ENCODE results near the gene POU5F1.
"Not testable (repeated sequence)": the region's sequence is repeated elsewhere in the genome, so short reads cannot be mapped to it uniquely, and the experiment has no call there.

The POU5F1 gene

GRCh38 chr6:31170600-31170881, at the start of gene POU5F1:
POU5F1 (minus strand) TSS chr6:31170682; CDS start chr6:31170620, 62 bp downstream.
- no peak for DNase-seq (ENCODE audit: low spot score)

- no peak for DNase-seq (ENCODE audit: low spot score)
Measured at GRCh38 chr6:31216208-31216898, 45.9 kb upstream of the POU5F1 start.

GRCh38 chr6:31215216-31215615, 44.7 kb upstream of the POU5F1 start:
- not testable (repeated sequence) for DNase-seq (ENCODE audit: low spot score)

- no peak for DNase-seq (ENCODE audit: low spot score)
Measured at GRCh38 chr6:31214516-31214915, 44.0 kb upstream of the POU5F1 start.

GRCh38 chr6:31210741-31211532, 40.5 kb upstream of the POU5F1 start:
- no peak for DNase-seq (ENCODE audit: low spot score)

- DNase-seq (ENCODE audit: low spot score): no peak
Measured at GRCh38 chr6:31210123-31210522, 39.6 kb upstream of the POU5F1 start.

- no peak for DNase-seq (ENCODE audit: low spot score)
Measured at GRCh38 chr6:31209137-31209536, 38.7 kb upstream of the POU5F1 start.

- DNase-seq (ENCODE audit: low spot score): no peak
Measured at GRCh38 chr6:31208506-31208905, 38.0 kb upstream of the POU5F1 start.

- DNase-seq (ENCODE audit: low spot score): no peak
Measured at GRCh38 chr6:31205638-31206037, 35.2 kb upstream of the POU5F1 start.

GRCh38 chr6:31204751-31205145, 34.3 kb upstream of the POU5F1 start:
- DNase-seq (ENCODE audit: low spot score): peak; percentile 26

GRCh38 chr6:31203345-31203979, 33.0 kb upstream of the POU5F1 start:
- no peak for DNase-seq (ENCODE audit: low spot score)

- DNase-seq (ENCODE audit: low spot score): no peak
Measured at GRCh38 chr6:31202259-31203166, 32.0 kb upstream of the POU5F1 start.

GRCh38 chr6:31199105-31199452, 28.6 kb upstream of the POU5F1 start:
- DNase-seq (ENCODE audit: low spot score): not testable (repeated sequence)

- DNase-seq (ENCODE audit: low spot score): peak; percentile 67
Measured at GRCh38 chr6:31197559-31198305, 27.2 kb upstream of the POU5F1 start.

GRCh38 chr6:31196251-31197022, 26.0 kb upstream of the POU5F1 start:
- DNase-seq (ENCODE audit: low spot score): not testable (repeated sequence)

- not testable (repeated sequence) for DNase-seq (ENCODE audit: low spot score)
Measured at GRCh38 chr6:31195308-31195979, 25.0 kb upstream of the POU5F1 start.

GRCh38 chr6:31194061-31194834, 23.8 kb upstream of the POU5F1 start:
- no peak for DNase-seq (ENCODE audit: low spot score)

- no peak for DNase-seq (ENCODE audit: low spot score)
Measured at GRCh38 chr6:31193206-31193605, 22.7 kb upstream of the POU5F1 start.

- peak; percentile 72 for DNase-seq (ENCODE audit: low spot score)
Measured at GRCh38 chr6:31192431-31193105, 22.1 kb upstream of the POU5F1 start.
